OCI-LY3 (cell line): ENCODE measurements around the gene ENDOU.

Experiments
- H2AFZ ChIP-seq: fragments of 200-600, 300-600 bp; shearing (Covaris generic); 2 replicates; pipeline ENCODE4 v1.6.0; 2014; ENCODE audit warnings: antibody characterized with exemption, low read depth, low read length
- H3K27ac ChIP-seq: fragments of 200-600, 300-600 bp; sonication (generic); 2 replicates; pipeline ENCODE4 v1.5.1; 2014; ENCODE audit warnings: mild to moderate bottlenecking, low read length, moderate library complexity, mixed read lengths
- H3K27me3 ChIP-seq: fragments of 200-600, 300-600 bp; sonication (generic); 2 replicates; pipeline ENCODE4 v1.6.1; 2014; ENCODE audit warnings: low read depth, low read length, mixed read lengths
- H3K36me3 ChIP-seq: fragments of 200-600, 300-600 bp; sonication (generic); replicated peaks from 2 replicates; pipeline ENCODE3; 2014; ENCODE audit warnings: low read depth, low read length, mixed read lengths
- H3K4me1 ChIP-seq: fragments of 300-600, 200-600 bp; sonication (generic); 2 replicates; pipeline ENCODE4 v1.6.1; 2014; ENCODE audit warnings: low read length, mixed read lengths
- H3K4me2 ChIP-seq: fragments of 200-600, 300-600 bp; sonication (generic); 2 replicates; pipeline ENCODE4 v1.6.1; 2014; ENCODE audit warnings: low read length, mixed read lengths
- H3K4me3 ChIP-seq: fragments of 300-600, 200-600 bp; sonication (generic); 2 replicates; pipeline ENCODE4 v1.5.1; 2014; ENCODE audit warnings: antibody characterized with exemption, mild to moderate bottlenecking, low read length, moderate library complexity
- H3K79me2 ChIP-seq: fragments of 300-600, 200-600 bp; shearing (Covaris generic); 2 replicates; pipeline ENCODE4 v1.6.1; 2014; ENCODE audit warnings: mild to moderate bottlenecking, low read length, mixed read lengths
- H3K9ac ChIP-seq: fragments of 300-600, 200-600 bp; shearing (Covaris generic); 2 replicates; pipeline ENCODE4 v1.6.0; 2014; ENCODE audit warnings: mild to moderate bottlenecking, low read length, moderate library complexity
- H3K9me3 ChIP-seq: fragments of 200-600, 300-600 bp; shearing (Covaris generic); 2 replicates; pipeline ENCODE4 v1.6.1; 2014; ENCODE audit warnings: low read length, mixed read lengths; ENCODE audit not compliant: insufficient read depth
- H4K20me1 ChIP-seq: fragments of 200-600, 300-600 bp; sonication (generic); 2 replicates; pipeline ENCODE4 v1.6.1; 2016; ENCODE audit warnings: low read length, mixed read lengths; ENCODE audit not compliant: insufficient read depth
- EZH2phosphoT487 ChIP-seq: fragments of 200-600 bp; shearing (Covaris generic); IDR thresholded peaks from 2 replicates; pipeline ENCODE4 v1.6.1; 2018; ENCODE audit warnings: antibody characterized with exemption, mixed run types, low read depth
- TF ChIP-seq, protein P1 (sequence below): fragments of 200-600, 300-600 bp; sonication (generic); IDR thresholded peaks from 2 replicates; pipeline ENCODE4 v1.5.1; 2014; ENCODE audit warnings: antibody characterized with exemption, low read length, low read depth

ENDOU gene

DNA sequence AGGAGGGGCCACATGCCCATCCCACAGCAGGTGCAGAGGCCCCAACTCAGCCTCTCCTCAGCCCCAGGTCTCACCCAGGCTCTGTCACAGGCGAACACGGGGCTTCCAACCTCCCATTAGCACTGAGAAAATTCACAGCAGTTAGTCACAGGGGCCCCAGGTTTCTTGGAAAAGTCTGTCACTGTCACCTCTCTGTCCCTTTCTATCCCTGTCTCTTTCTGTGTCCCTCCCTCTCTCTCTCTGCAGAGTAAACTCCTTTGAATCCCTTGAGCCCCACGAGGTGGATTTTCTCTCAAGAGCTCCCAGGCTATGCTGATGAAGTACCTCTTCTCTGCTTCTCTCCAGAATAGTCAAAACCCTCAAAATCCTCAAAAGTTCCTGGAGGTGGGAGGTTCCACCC, 14.0 kb upstream of the ENDOU start:
- Histone ChIP-seq H3K36me3 (no peaks in the 10 kb centered on the region), H4K20me1 (no peaks in the 10 kb centered on the region), H3K4me3 (0 out of 2 replicates have a peak overlapping the region, but pooled peaks have one; percentile 69), H3K9ac (no peak overlapping the region), H3K27me3 (peaks cover 16% of the 10 kb centered on the region), H3K9me3 (no peaks in the 10 kb centered on the region), H3K79me2 (no peaks in the 10 kb centered on the region), H3K27ac (no peak overlapping the region), H2AFZ (no peak overlapping the region), H3K4me2 (peak overlapping the region; percentile 80), H3K4me1 (peaks cover 23% of the 10 kb centered on the region)
- TF ChIP-seq EZH2phosphoT487 = no peak
- TF ChIP-seq, protein P1, sequence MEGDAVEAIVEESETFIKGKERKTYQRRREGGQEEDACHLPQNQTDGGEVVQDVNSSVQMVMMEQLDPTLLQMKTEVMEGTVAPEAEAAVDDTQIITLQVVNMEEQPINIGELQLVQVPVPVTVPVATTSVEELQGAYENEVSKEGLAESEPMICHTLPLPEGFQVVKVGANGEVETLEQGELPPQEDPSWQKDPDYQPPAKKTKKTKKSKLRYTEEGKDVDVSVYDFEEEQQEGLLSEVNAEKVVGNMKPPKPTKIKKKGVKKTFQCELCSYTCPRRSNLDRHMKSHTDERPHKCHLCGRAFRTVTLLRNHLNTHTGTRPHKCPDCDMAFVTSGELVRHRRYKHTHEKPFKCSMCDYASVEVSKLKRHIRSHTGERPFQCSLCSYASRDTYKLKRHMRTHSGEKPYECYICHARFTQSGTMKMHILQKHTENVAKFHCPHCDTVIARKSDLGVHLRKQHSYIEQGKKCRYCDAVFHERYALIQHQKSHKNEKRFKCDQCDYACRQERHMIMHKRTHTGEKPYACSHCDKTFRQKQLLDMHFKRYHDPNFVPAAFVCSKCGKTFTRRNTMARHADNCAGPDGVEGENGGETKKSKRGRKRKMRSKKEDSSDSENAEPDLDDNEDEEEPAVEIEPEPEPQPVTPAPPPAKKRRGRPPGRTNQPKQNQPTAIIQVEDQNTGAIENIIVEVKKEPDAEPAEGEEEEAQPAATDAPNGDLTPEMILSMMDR = no peak

DNA sequence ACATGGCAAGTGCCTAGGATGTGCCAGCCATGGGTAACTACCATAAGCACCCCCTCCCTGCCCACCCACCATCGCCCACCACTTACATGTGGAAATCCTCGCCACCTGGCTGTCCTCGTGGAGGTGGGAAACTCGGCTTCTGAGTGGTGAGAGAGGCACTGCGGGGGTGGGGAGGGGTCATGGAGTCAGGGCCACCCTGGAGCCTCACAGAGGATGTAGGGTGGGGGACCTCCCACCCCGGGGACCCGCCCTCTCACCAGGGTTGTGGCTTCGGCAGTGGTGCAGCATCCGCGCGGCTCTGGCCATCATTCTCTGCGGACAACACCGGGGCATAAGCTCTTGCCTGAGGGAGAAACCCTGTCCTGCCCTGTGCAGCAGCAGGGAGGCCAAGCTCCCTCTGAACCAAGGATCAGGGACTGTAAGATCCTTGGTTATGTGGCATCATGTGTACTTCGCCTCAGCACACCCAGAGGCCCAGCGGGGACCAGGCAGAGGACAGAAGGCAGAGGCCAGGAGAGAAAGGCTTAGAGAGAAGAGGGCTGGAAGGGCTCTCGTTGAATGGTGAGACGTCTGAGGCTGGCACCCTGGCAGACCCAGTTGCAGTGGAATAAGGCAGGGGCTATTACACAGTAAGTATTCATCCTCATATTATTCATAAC, 12.8 kb upstream of the ENDOU start:
- Histone ChIP-seq H3K9ac (no peak overlapping the region), H3K27ac (no peak overlapping the region), H4K20me1 (no peaks in the 10 kb centered on the region), H3K36me3 (no peaks in the 10 kb centered on the region), H3K79me2 (no peaks in the 10 kb centered on the region), H3K4me1 (peaks cover 23% of the 10 kb centered on the region), H3K4me2 (no peak overlapping the region), H3K4me3 (no peak overlapping the region), H2AFZ (no peak overlapping the region), H3K27me3 (peaks cover 5% of the 10 kb centered on the region), H3K9me3 (no peaks in the 10 kb centered on the region)
- TF ChIP-seq EZH2phosphoT487 = no peak
- TF ChIP-seq, protein P1 = no peak

DNA sequence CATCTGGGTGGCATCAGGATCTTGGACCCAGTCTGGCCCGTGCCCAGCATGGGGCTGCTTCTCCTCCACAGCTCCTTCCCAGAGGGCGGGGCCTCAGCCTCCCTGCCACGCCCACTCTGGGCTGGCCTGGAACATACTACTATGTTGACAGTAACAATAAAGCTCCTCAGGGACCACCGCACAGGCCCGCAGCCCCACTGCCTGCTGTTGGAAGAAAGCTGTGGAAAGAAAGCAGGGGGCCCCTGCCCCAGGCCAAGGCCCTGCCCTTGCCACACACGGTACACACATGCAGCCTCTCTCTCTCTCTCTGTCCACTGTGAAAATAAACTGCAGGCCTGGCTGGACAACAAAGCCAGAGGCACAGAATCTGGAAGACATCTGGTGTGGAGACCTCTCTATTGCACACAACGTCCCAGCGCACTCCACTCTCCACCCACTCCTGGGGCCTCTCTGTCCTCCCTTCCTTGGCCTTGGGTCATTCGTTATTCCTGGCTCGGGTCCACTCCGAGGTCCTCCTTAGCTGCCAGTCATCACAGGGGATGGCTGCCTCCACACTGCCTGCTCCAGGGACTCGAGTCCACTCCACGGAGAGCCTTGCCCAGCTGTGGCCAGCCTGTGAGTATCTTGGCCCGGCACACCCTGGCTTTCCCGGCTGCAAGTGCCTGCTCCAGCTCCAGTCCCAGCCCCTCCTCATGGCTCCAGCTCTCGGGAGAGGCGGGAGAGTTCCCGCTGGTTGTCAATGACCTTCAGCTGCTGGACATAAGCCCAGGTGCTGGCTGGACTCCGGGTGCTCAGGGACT, 11.8 kb upstream of the ENDOU start:
- Histone ChIP-seq H4K20me1 (no peaks in the 10 kb centered on the region), H3K9ac (no peak overlapping the region), H2AFZ (no peak overlapping the region), H3K27me3 (no peaks in the 10 kb centered on the region), H3K4me1 (peaks cover 23% of the 10 kb centered on the region), H3K9me3 (no peaks in the 10 kb centered on the region), H3K4me2 (no peak overlapping the region), H3K79me2 (no peaks in the 10 kb centered on the region), H3K27ac (no peak overlapping the region), H3K36me3 (no peaks in the 10 kb centered on the region), H3K4me3 (no peak overlapping the region)
- no peak for TF ChIP-seq EZH2phosphoT487
- TF ChIP-seq, protein P1 = no peak

DNA sequence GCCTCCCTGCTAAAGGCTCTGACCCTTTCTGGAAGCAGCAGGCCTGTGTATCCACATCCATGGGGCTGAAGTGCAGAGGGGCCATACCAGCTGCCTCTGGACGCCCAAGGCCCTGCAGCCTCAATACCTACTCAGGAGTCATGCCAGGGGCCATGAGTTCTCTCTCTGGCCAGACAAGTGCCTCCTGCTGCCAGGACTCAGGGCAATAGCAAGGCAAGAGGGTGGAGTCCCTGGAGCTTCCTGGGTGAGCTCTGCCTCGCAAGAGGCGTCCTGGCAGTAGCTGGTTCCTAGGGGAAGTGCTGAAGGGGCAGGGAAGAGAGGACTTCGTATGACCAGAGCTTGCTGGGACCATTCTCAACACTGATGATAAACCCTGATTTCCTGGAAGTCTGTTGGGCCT, 10.9 kb upstream of the ENDOU start:
- peaks cover 18% of the 10 kb centered on the region for H3K4me1 ChIP-seq
- H3K79me2 ChIP-seq = no peaks in the 10 kb centered on the region
- no peak overlapping the region for H2AFZ ChIP-seq
- no peak overlapping the region for H3K4me2 ChIP-seq
- no peak overlapping the region for H3K27ac ChIP-seq
- no peaks in the 10 kb centered on the region for H3K9me3 ChIP-seq
- no peaks in the 10 kb centered on the region for H4K20me1 ChIP-seq
- no peak overlapping the region for H3K9ac ChIP-seq
- TF ChIP-seq, protein P1 = no peak
- no peak for TF ChIP-seq EZH2phosphoT487
- no peaks in the 10 kb centered on the region for H3K27me3 ChIP-seq
- no peak overlapping the region for H3K4me3 ChIP-seq
- H3K36me3 ChIP-seq = no peaks in the 10 kb centered on the region
